Prostate gland (tissue), 2 donors: ENCODE data around the gene UBXN4.

Experiments
- CTCF ChIP-seq, 4 experiments: fragments of 200-600 bp in 2 of 4; fragments of 450-650 bp in 2 of 4; sonication (generic) in 2 of 4; IDR thresholded peaks; 1 replicate in 3 of 4; 2 replicates in 1 of 4; pipeline ENCODE4 v1.5.1; 2016 to 2019; ENCODE audit warnings: antibody characterized with exemption in 4 of 4, mild to moderate bottlenecking in 2 of 4, moderate library complexity in 2 of 4
- POLR2A ChIP-seq: fragments of 450-650 bp; IDR thresholded peaks from one replicate; pipeline ENCODE4 v1.6.1; 2016; ENCODE audit warnings: antibody characterized with exemption, mild to moderate bottlenecking
- POLR2AphosphoS5 ChIP-seq: sonication (generic); formaldehyde crosslinking; IDR thresholded peaks from one replicate; pipeline ENCODE4 v1.6.1; 2017; ENCODE audit warnings: antibody characterized with exemption

- no peak for TF ChIP-seq CTCF (IDR thresholded peaks at IDR 0.05)
- TF ChIP-seq POLR2A = no peak
- no peak for TF ChIP-seq POLR2AphosphoS5
Observed at GRCh38 chr2:135744760-135745314, 3.2 kb downstream of the UBXN4 start.
